ENCODE results near the gene MECP2.

GRCh38 chrX:154021131-154021611 lies 76.3 kb downstream of the MECP2 start:
- TF ChIP-seq POLR2AphosphoS5 (IDR thresholded peaks at IDR 0.05) (no peak), CTCF (IDR thresholded peaks at IDR 0.05) (no peak), EP300 (IDR thresholded peaks at IDR 0.05) (no peak), POLR2A (IDR thresholded peaks at IDR 0.05) (no peak)
